Caco-2 (cell line): ENCODE results near the gene SLC6A13. TPM values are rescaled to one million over a fixed set of nuclear protein-coding genes. Genes with fewer than 3 reads are reported as not detected.
"Not testable (repeated sequence)": the region's sequence is repeated elsewhere in the genome, so short reads cannot be mapped to it uniquely, and the experiment has no call there.

Experiments
- BruUV-seq: library from RNA; stranded (reverse); fragments of 400-500 nt; replicated peaks from 2 replicates; lab custom pipeline; 2021; lab: Mats Ljungman, UMichigan
- CTCF ChIA-PET: fragments of 300-600 bp; sonication (Branson Sonifier 250); formaldehyde crosslinking; loops from one replicate; lab custom pipeline; 2022; ENCODE audit warnings: antibody characterized with exemption; lab: Charles Lee
- POLR2A ChIA-PET: fragments of 300-600 bp; sonication (Branson Sonifier 250); formaldehyde crosslinking; loops from one replicate; lab custom pipeline; 2022; ENCODE audit warnings: antibody characterized with exemption; lab: Charles Lee
- DNase-seq, 2 experiments: peaks; one replicate each; pipeline versions ENCODE4 v3.0.0 to v3.0.0-alpha.2; 2020 to 2022
- H3K27me3 ChIP-seq: replicated peaks from 2 replicates; pipeline ENCODE4 v1.6.0; 2011; ENCODE audit warnings: low read length; ENCODE audit not compliant: control insufficient read depth, insufficient read depth
- H3K36me3 ChIP-seq: 2 replicates; pipeline ENCODE4 v1.5.1; 2011; ENCODE audit warnings: low read length; ENCODE audit not compliant: control insufficient read depth, insufficient read depth
- H3K4me1 ChIP-seq: fragments of 250-450 bp; sonication (Bioruptor Pico); 2 replicates; pipeline ENCODE4 v1.5.1; 2020; ENCODE audit warnings: mild to moderate bottlenecking
- H3K4me3 ChIP-seq: 2 replicates; pipeline ENCODE4 v1.5.1; 2011; ENCODE audit warnings: low read depth, mild to moderate bottlenecking, control low read depth, low read length
- H3K9me3 ChIP-seq: fragments of 250-450 bp; sonication (Bioruptor Pico); 2 replicates; pipeline ENCODE4 v1.5.1; 2020; ENCODE audit warnings: mild to moderate bottlenecking, moderate library complexity
- H3K27ac Mint-ChIP-seq: one replicate; pipeline ENCODE4 v1.8.0; 2022; ENCODE audit warnings: mixed read lengths; ENCODE audit not compliant: unreplicated experiment
- H3K27me3 Mint-ChIP-seq: one replicate; pipeline ENCODE4 v1.8.0; 2022; ENCODE audit warnings: mixed read lengths; ENCODE audit not compliant: insufficient read depth, unreplicated experiment
- H3K36me3 Mint-ChIP-seq: one replicate; pipeline ENCODE4 v1.8.0; 2022; ENCODE audit warnings: mild to moderate bottlenecking, mixed read lengths; ENCODE audit not compliant: insufficient read depth, unreplicated experiment
- H3K4me1 Mint-ChIP-seq: one replicate; pipeline ENCODE4 v1.8.0; 2022; ENCODE audit warnings: low read depth, mixed read lengths; ENCODE audit not compliant: unreplicated experiment
- H3K4me3 Mint-ChIP-seq: one replicate; pipeline ENCODE4 v1.8.0; 2022; ENCODE audit warnings: mild to moderate bottlenecking, moderate library complexity, mixed read lengths; ENCODE audit not compliant: unreplicated experiment
- H3K9me3 Mint-ChIP-seq: one replicate; pipeline ENCODE4 v1.8.0; 2022; ENCODE audit warnings: mixed read lengths; ENCODE audit not compliant: unreplicated experiment
- intact Hi-C: fragments of 100-400 bp; cut with micrococcal nuclease; formaldehyde crosslinking; loops from one replicate; pipeline ENCODE4 v1.10.0; 2022; ENCODE audit not compliant: unreplicated experiment
- total RNA-seq: library from RNA; stranded (reverse); gene quantifications from 2 replicates; pipeline ENCODE4 v1.2.3, GENCODE V29; 2022
- TF ChIP-seq, protein P1 (sequence below), 2 experiments: fragments of 200-600 bp in 1 of 2; IDR thresholded peaks; 1 replicate in 1 of 2; 2 replicates in 1 of 2; pipeline versions ENCODE4 v1.5.1 to v1.8.0; 2011 to 2022; ENCODE audit warnings: antibody characterized with exemption in 1 of 2, control low read depth in 1 of 2, inconsistent platforms in 1 of 2, low read depth in 1 of 2, low read length in 1 of 2, mild to moderate bottlenecking in 1 of 2, moderate library complexity in 1 of 2; ENCODE audit not compliant: insufficient read depth in 1 of 2, severe bottlenecking in 1 of 2, unreplicated experiment in 1 of 2

The SLC6A13 gene
- total RNA-seq, 1 experiment from 2014 or later: 1.0 TPM

DNA sequence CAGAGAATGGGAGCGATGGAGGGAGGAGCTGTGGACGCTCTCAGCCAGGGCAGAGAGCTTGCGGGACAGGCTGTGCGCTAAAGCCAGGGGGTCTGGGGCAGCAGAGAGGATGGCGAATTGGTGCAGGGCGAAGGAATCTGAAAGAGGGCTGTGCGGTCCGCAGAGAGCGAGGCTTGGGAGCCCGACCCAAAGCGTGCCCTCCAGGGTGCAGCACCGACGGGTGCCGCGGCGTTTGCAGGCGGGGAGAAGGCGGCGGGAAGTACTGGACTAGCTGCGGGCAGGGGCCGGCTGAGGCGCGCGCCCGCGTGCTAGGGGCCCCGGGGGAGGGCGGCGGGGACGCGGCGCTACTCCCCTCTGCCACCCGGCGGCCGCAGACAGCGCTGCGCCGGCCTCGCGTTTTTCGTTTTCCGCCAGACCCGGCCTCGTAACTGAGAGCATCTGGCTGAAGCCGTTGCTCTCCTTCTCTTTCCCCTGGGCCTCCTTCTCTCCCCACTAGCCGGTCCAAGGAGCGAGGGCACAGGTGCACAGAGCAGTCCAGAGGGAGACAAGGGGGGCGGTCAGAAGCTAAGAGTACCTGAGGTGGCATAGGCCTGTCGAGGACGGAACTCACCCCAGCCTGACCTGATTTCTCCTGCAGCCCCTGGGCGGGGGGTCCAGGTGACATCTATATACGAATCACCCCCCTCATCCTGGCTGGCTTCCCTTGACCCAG is 73.6 kb downstream of the SLC6A13 start:
- H3K4me3 ChIP-seq: peak overlapping the region; percentile 26
- intact Hi-C loops: no loop called here
- CTCF ChIA-PET: interaction anchor here (0.7 kb wide), 1 partner anchor 27 kb away, joined by 3 read pairs; no protein-coding TSS in a partner anchor
- no peaks in the 10 kb centered on the region for H3K36me3 ChIP-seq
- DNase-seq: peak in 1 of 2 experiments; percentile 76
- POLR2A ChIA-PET: no interaction called here
- no peaks in the 10 kb centered on the region for H3K4me1 Mint-ChIP-seq
- no TSS peak for BruUV-seq
- H3K27ac Mint-ChIP-seq: no peak overlapping the region
- H3K9me3 ChIP-seq: no peaks in the 10 kb centered on the region
- no peaks in the 10 kb centered on the region for H3K9me3 Mint-ChIP-seq
- H3K36me3 Mint-ChIP-seq: no peaks in the 10 kb centered on the region
- no peaks in the 10 kb centered on the region for H3K27me3 ChIP-seq
- no peaks in the 10 kb centered on the region for H3K4me1 ChIP-seq
- H3K27me3 Mint-ChIP-seq: peaks cover 10% of the 10 kb centered on the region
- TF ChIP-seq, protein P1, sequence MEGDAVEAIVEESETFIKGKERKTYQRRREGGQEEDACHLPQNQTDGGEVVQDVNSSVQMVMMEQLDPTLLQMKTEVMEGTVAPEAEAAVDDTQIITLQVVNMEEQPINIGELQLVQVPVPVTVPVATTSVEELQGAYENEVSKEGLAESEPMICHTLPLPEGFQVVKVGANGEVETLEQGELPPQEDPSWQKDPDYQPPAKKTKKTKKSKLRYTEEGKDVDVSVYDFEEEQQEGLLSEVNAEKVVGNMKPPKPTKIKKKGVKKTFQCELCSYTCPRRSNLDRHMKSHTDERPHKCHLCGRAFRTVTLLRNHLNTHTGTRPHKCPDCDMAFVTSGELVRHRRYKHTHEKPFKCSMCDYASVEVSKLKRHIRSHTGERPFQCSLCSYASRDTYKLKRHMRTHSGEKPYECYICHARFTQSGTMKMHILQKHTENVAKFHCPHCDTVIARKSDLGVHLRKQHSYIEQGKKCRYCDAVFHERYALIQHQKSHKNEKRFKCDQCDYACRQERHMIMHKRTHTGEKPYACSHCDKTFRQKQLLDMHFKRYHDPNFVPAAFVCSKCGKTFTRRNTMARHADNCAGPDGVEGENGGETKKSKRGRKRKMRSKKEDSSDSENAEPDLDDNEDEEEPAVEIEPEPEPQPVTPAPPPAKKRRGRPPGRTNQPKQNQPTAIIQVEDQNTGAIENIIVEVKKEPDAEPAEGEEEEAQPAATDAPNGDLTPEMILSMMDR (IDR thresholded peaks at IDR 0.05; ENCODE audit: insufficient read depth in 1 of 2, low read depth in 1 of 2, low read length in 1 of 2, severe bottlenecking in 1 of 2, unreplicated experiment in 1 of 2): peak; percentile 60 to 86
- peak overlapping the region; percentile 69 for H3K4me3 Mint-ChIP-seq

DNA sequence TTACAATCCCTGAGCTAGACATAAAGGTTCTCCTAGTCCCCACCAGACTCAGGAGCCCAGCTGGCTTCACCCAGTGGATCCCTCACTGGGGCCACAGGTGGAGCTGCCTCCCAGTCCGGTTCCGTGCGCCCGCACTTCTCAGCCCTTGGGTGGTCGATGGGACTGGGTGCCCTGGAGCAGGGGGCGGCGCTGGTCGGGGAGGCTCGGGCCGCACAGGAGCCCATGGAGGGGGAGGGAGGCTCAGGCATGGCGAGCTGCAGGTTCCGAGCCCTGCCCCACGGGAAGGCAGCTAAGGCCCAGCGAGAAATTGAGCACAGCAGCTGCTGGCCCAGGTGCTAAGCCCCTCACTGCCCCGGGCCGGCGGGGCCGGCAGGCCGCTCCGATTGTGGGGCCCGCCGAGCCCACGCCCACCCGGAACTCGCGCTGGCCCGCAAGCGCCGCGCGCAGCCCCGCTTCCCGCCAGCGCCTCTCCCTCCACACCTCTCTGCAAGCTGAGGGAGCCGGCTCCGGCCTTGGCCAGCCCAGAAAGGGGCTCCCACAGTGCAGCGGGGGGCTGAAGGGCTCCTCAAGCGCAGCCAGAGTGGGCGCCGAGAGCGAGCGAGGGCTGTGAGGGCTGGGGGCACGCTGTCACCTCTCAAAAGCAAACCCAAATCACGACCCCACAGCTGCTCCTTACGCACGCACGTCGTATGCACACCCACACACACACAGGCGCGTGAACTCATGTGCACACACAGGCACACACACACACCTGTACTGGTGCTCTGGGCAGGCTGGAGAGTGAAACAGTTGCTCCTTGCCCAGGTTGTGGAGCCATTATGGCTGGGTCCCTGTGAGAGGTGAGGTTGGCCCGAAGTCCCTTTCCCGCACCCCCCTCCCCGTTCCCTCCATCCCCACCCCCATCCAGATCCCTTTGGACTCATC is 74.4 kb downstream of the SLC6A13 start:
- H3K27me3 ChIP-seq, H3K36me3 ChIP-seq, H3K4me3 ChIP-seq, H3K27ac Mint-ChIP-seq, DNase-seq, intact Hi-C loops, H3K9me3 Mint-ChIP-seq, H3K4me1 Mint-ChIP-seq, POLR2A ChIA-PET, H3K9me3 ChIP-seq, H3K36me3 Mint-ChIP-seq, H3K27me3 Mint-ChIP-seq, BruUV-seq, H3K4me1 ChIP-seq: not testable (repeated sequence)
- CTCF ChIA-PET: interaction anchor here (0.7 to 1.1 kb wide), 3 partner anchors 11 to 26 kb away, joined by 3 to 5 read pairs (median 3); no protein-coding TSS in a partner anchor
- H3K4me3 Mint-ChIP-seq: peak overlapping the region; percentile 69

DNA sequence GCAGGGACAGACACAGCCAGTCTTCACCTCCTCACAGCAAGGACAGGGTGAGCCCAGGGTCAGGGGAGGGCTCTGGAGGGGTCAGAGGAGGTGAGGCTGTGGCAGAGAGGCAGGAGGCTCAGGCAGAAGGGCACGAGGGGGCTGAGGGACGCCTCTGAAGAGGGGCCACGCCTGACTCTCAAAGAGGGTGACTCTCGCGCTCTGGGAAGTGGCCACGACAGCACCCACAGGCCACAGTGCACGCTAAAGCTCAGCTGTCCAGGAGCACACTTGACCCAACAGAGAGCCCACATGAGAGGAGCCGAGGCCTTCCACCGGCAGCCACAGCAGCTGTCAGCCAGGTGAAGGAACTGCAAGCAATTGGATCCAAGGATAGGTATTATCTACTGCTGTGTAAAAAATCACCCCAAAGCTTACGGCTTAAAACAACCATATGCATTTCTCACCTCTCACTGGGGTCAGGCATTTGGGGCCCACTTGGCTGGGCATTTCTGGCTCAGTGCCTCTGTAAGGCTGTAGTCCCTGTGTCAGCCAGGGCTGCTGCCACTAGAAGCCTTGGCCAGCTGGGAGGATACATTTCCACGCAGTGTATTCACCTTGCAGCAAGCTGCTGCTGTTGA is 76.5 kb downstream of the SLC6A13 start:
- Histone ChIP-seq H3K9me3 (no peaks in the 10 kb centered on the region), H3K27me3 (no peaks in the 10 kb centered on the region), H3K36me3 (no peaks in the 10 kb centered on the region), H3K4me3 (no peak overlapping the region), H3K4me1 (no peaks in the 10 kb centered on the region)
- no peak overlapping the region for H3K4me3 Mint-ChIP-seq
- no peaks in the 10 kb centered on the region for H3K36me3 Mint-ChIP-seq
- H3K4me1 Mint-ChIP-seq: no peaks in the 10 kb centered on the region
- ChIA-PET CTCF (no interaction called here), POLR2A (no interaction called here)
- no TSS peak for BruUV-seq
- no peak for DNase-seq
- intact Hi-C loops: no loop called here
- H3K27ac Mint-ChIP-seq: no peak overlapping the region
- TF ChIP-seq, protein P1 (IDR thresholded peaks at IDR 0.05; ENCODE audit: insufficient read depth in 1 of 2, low read depth in 1 of 2, low read length in 1 of 2, severe bottlenecking in 1 of 2, unreplicated experiment in 1 of 2): no peak
- no peaks in the 10 kb centered on the region for H3K27me3 Mint-ChIP-seq
- no peaks in the 10 kb centered on the region for H3K9me3 Mint-ChIP-seq
